Loucy (cell line): ENCODE results near the gene SLCO4A1.

Experiments
- EZH2phosphoT487 ChIP-seq: fragments of 200-600 bp; IDR thresholded peaks from 2 replicates; pipeline ENCODE4 v1.6.1; 2018; ENCODE audit warnings: antibody characterized with exemption, mild to moderate bottlenecking, moderate library complexity, borderline replicate concordance
- TF ChIP-seq, protein P1 (sequence below): fragments of 200-600 bp; sonication (generic); conservative IDR thresholded peaks from 2 replicates; pipeline ENCODE4 v1.5.1; 2014; ENCODE audit warnings: mild to moderate bottlenecking, antibody characterized with exemption, low read length

- TF ChIP-seq, protein P1, sequence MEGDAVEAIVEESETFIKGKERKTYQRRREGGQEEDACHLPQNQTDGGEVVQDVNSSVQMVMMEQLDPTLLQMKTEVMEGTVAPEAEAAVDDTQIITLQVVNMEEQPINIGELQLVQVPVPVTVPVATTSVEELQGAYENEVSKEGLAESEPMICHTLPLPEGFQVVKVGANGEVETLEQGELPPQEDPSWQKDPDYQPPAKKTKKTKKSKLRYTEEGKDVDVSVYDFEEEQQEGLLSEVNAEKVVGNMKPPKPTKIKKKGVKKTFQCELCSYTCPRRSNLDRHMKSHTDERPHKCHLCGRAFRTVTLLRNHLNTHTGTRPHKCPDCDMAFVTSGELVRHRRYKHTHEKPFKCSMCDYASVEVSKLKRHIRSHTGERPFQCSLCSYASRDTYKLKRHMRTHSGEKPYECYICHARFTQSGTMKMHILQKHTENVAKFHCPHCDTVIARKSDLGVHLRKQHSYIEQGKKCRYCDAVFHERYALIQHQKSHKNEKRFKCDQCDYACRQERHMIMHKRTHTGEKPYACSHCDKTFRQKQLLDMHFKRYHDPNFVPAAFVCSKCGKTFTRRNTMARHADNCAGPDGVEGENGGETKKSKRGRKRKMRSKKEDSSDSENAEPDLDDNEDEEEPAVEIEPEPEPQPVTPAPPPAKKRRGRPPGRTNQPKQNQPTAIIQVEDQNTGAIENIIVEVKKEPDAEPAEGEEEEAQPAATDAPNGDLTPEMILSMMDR, result no peak
- no peak for TF ChIP-seq EZH2phosphoT487
Observed at GRCh38 chr20:62611819-62612218, 30.5 kb upstream of the SLCO4A1 start.
